RWPE2 (cell line): ENCODE measurements around the gene TSPYL1.

ENCODE experiments used
- ATAC-seq: fragments of 200-7000 bp; cut with Tn5 transposase; 3 replicates; pipeline ENCODE4 v1.9.1; 2021; ENCODE audit warnings: low read depth
- DNase-seq: peaks from one replicate; pipeline ENCODE4 v3.0.0-alpha.2; 2020; ENCODE audit warnings: low spot score
- H3K27ac ChIP-seq: fragments of 450-650 bp; 2 replicates; pipeline ENCODE4 v1.5.1; 2017; ENCODE audit warnings: mild to moderate bottlenecking; ENCODE audit not compliant: poor library complexity, severe bottlenecking
- H3K27me3 ChIP-seq: fragments of 250-450 bp; sonication (Bioruptor Pico); 2 replicates; pipeline ENCODE4 v1.5.1; 2021; ENCODE audit warnings: mild to moderate bottlenecking, moderate library complexity; ENCODE audit not compliant: insufficient read depth, poor library complexity, severe bottlenecking
- H3K36me3 ChIP-seq: fragments of 250-450 bp; sonication (Bioruptor Pico); 2 replicates; pipeline ENCODE4 v1.5.1; 2020; ENCODE audit warnings: low read depth, mild to moderate bottlenecking, moderate library complexity
- H3K4me1 ChIP-seq: fragments of 250-450 bp; sonication (Bioruptor Pico); 2 replicates; pipeline ENCODE4 v1.5.1; 2021; ENCODE audit warnings: mild to moderate bottlenecking, moderate library complexity; ENCODE audit not compliant: insufficient read depth, poor library complexity, severe bottlenecking
- H3K4me3 ChIP-seq: fragments of 250-450 bp; sonication (Bioruptor Pico); 2 replicates; pipeline ENCODE4 v1.5.1; 2021; ENCODE audit warnings: mild to moderate bottlenecking, moderate library complexity; ENCODE audit not compliant: severe bottlenecking
- H3K9me3 ChIP-seq: fragments of 250-450 bp; sonication (Bioruptor Pico); 2 replicates; pipeline ENCODE4 v1.5.1; 2021; ENCODE audit warnings: mild to moderate bottlenecking, moderate library complexity; ENCODE audit not compliant: severe bottlenecking
- CTCF ChIP-seq: fragments of 450-650 bp; IDR thresholded peaks from one replicate; pipeline ENCODE4 v1.5.1; 2017; ENCODE audit warnings: mild to moderate bottlenecking, moderate library complexity; ENCODE audit not compliant: poor library complexity, severe bottlenecking

The TSPYL1 gene

GRCh38 chr6:116314878-116315277 lies 35.1 kb upstream of the TSPYL1 start:
- Histone ChIP-seq H3K27me3 (no peaks in the 10 kb centered on the region), H3K27ac (no peak overlapping the region), H3K4me1 (no peaks in the 10 kb centered on the region), H3K36me3 (no peaks in the 10 kb centered on the region), H3K9me3 (no peaks in the 10 kb centered on the region), H3K4me3 (no peak overlapping the region)
- no peak for TF ChIP-seq CTCF
- ATAC-seq = no peak
- no peak for DNase-seq

- H3K4me1 ChIP-seq = no peaks in the 10 kb centered on the region
- H3K4me3 ChIP-seq = no peak overlapping the region
- ATAC-seq (no peak), DNase-seq (no peak)
- no peak overlapping the region for H3K27ac ChIP-seq
- H3K36me3 ChIP-seq = no peaks in the 10 kb centered on the region
- no peaks in the 10 kb centered on the region for H3K9me3 ChIP-seq
- H3K27me3 ChIP-seq = no peaks in the 10 kb centered on the region
- no peak for TF ChIP-seq CTCF
These were observed 34.5 kb upstream of the TSPYL1 start for GRCh38 chr6:116314218-116314617.

GRCh38 chr6:116313101-116313776 lies 33.5 kb upstream of the TSPYL1 start:
- Histone ChIP-seq H3K4me1 (no peaks in the 10 kb centered on the region), H3K27ac (no peak overlapping the region), H3K36me3 (no peaks in the 10 kb centered on the region), H3K4me3 (no peak overlapping the region), H3K9me3 (no peaks in the 10 kb centered on the region), H3K27me3 (no peaks in the 10 kb centered on the region)
- TF ChIP-seq CTCF = no peak
- ATAC-seq (no peak), DNase-seq (no peak)

- H3K36me3 ChIP-seq = no peaks in the 10 kb centered on the region
- ATAC-seq (no peak), DNase-seq (no peak)
- no peaks in the 10 kb centered on the region for H3K9me3 ChIP-seq
- H3K27ac ChIP-seq = no peak overlapping the region
- TF ChIP-seq CTCF = no peak
- H3K27me3 ChIP-seq = no peaks in the 10 kb centered on the region
- H3K4me1 ChIP-seq = no peaks in the 10 kb centered on the region
- H3K4me3 ChIP-seq = no peak overlapping the region
These were observed 29.9 kb upstream of the TSPYL1 start for GRCh38 chr6:116309657-116310056.

GRCh38 chr6:116309001-116309400 lies 29.3 kb upstream of the TSPYL1 start:
- no peak for ATAC-seq
- no peak overlapping the region for H3K4me3 ChIP-seq

More at GRCh38 chr6:116309001-116309400, 29.3 kb upstream of the TSPYL1 start:
- H3K4me1 ChIP-seq = no peaks in the 10 kb centered on the region
- H3K9me3 ChIP-seq = no peaks in the 10 kb centered on the region
- no peak overlapping the region for H3K27ac ChIP-seq
- no peak for TF ChIP-seq CTCF
- no peak for DNase-seq
- H3K27me3 ChIP-seq = no peaks in the 10 kb centered on the region
- H3K36me3 ChIP-seq = no peaks in the 10 kb centered on the region
